ENCODE results near the gene LIG1.
A peak's percentile ranks its signal among the peaks of the same experiment; 100 is the strongest.

Gene LIG1

GRCh38 chr19:48203794-48204628, 33.9 kb upstream of the LIG1 start:
- CTCF ChIA-PET, result interaction anchor here (0.7 to 4.0 kb wide), 16 partner anchors 8 to 387 kb away, joined by 3 to 19 read pairs (median 3); no protein-coding TSS in a partner anchor
- DNase-seq (ENCODE audit: extremely low spot score), result peak; percentile 96
- no peak for TF ChIP-seq CTCF (IDR thresholded peaks at IDR 0.05; ENCODE audit: control extremely low read depth, extremely low read depth, low read depth, missing control alignments)
- POLR2A ChIA-PET, result interaction anchor here (0.8 to 1.7 kb wide), 4 partner anchors 15 to 415 kb away, joined by 3 to 9 read pairs (median 4); partner anchors contain the start of genes LIG1, RPL18, SPHK2 and SYNGR4

GRCh38 chr19:48203222-48203793, 33.2 kb upstream of the LIG1 start:
- ChIA-PET POLR2A (interaction anchor here (0.8 to 1.7 kb wide), 4 partner anchors 15 to 416 kb away, joined by 3 to 9 read pairs (median 4); partner anchors contain the start of genes LIG1, RPL18, SPHK2 and SYNGR4), CTCF (interaction anchor here (0.7 to 4.0 kb wide), 12 partner anchors 9 to 387 kb away, joined by 3 to 19 read pairs (median 3); no protein-coding TSS in a partner anchor)
- TF ChIP-seq CTCF (IDR thresholded peaks at IDR 0.05; ENCODE audit: control extremely low read depth, extremely low read depth, low read depth, missing control alignments), result no peak
- DNase-seq (ENCODE audit: extremely low spot score), result no peak

GRCh38 chr19:48196933-48197665, 27.0 kb upstream of the LIG1 start:
- POLR2A ChIA-PET, result no interaction called here
- no peak for DNase-seq (ENCODE audit: extremely low spot score)
- TF ChIP-seq CTCF (IDR thresholded peaks at IDR 0.05; ENCODE audit: control extremely low read depth, extremely low read depth, low read depth, missing control alignments), result no peak
- CTCF ChIA-PET, result interaction anchor here (1.4 kb wide), 1 partner anchor 328 kb away, joined by 3 read pairs; no protein-coding TSS in a partner anchor

- POLR2A ChIA-PET, result no interaction called here
- TF ChIP-seq CTCF (IDR thresholded peaks at IDR 0.05; ENCODE audit: control extremely low read depth, extremely low read depth, low read depth, missing control alignments), result no peak
- DNase-seq (ENCODE audit: extremely low spot score), result no peak
- CTCF ChIA-PET, result no interaction called here
These were observed 26.2 kb upstream of the LIG1 start for GRCh38 chr19:48196321-48196763.

- POLR2A ChIA-PET, result no interaction called here
- TF ChIP-seq CTCF (IDR thresholded peaks at IDR 0.05; ENCODE audit: control extremely low read depth, extremely low read depth, low read depth, missing control alignments), result no peak
- CTCF ChIA-PET, result interaction anchor here (1.0 to 2.3 kb wide), 5 partner anchors 9 to 94 kb away, joined by 3 to 19 read pairs (median 6); no protein-coding TSS in a partner anchor
- DNase-seq (ENCODE audit: extremely low spot score), result no peak
These were observed 25.0 kb upstream of the LIG1 start for GRCh38 chr19:48194844-48195830.
